K562 (cell line): ENCODE measurements around the gene CHMP3. TPM values are rescaled to one million over a fixed set of nuclear protein-coding genes. Genes with fewer than 3 reads are reported as not detected.

Source experiments
- ATAC-seq: fragments of 200-7000 bp; cut with Tn5 transposase; 3 replicates; pipeline ENCODE4 v1.9.1; 2020; ENCODE audit warnings: moderate library complexity
- BruUV-seq: library from RNA; stranded (reverse); fragments of 400-500 nt; replicated peaks from 2 replicates; lab custom pipeline; 2021; lab: Mats Ljungman, UMichigan
- CTCF ChIA-PET: fragments of 300-600 bp; formaldehyde crosslinking; extraction: SDS; loops from one replicate; lab custom pipeline; 2021; ENCODE audit warnings: low intra/inter-chr PET ratio; lab: Yijun Ruan, JAX
- POLR2A ChIA-PET: fragments of 300-600, 350-650 bp; sonication (Branson Sonifier 250); formaldehyde crosslinking; extraction: SDS; loops from one replicate; lab custom pipeline; 2021; ENCODE audit warnings: antibody characterized with exemption, inconsistent platforms; lab: Yijun Ruan, JAX
- DNase-seq, 4 experiments: peaks; one replicate each; pipeline versions ENCODE4 v3.0.0 to v3.0.0-alpha.2; 2011 to 2018; ENCODE audit warnings: low spot score in 3 of 4, mixed read lengths in 3 of 4; ENCODE audit errors: extremely low read depth in 1 of 4
- FAIRE-seq: peaks from 2 replicates; lab custom pipeline; 2011; peaks lifted over from hg19 to GRCh38; lab: Jason Lieb, UNC
- H2AFZ ChIP-seq: 2 replicates; pipeline ENCODE4 v1.6.0; 2011; ENCODE audit warnings: low read depth, low read length, control low read depth, inconsistent platforms
- H3K27ac ChIP-seq: fragments of 200-600 bp; 3 replicates; pipeline ENCODE4 v1.8.0; 2011; ENCODE audit warnings: low read depth, mild to moderate bottlenecking, control low read depth, inconsistent platforms, low read length, moderate library complexity, mixed read lengths; ENCODE audit errors: extremely low read depth
- H3K27me3 ChIP-seq, 2 experiments: fragments of 300-600 bp in 1 of 2; 2 replicates in 1 of 2; 3 replicates in 1 of 2; pipeline versions ENCODE4 v1.6.0 to v1.8.0; 2011; ENCODE audit warnings: inconsistent platforms in 2 of 2, low read length in 2 of 2, mild to moderate bottlenecking in 1 of 2, mixed read lengths in 1 of 2, moderate library complexity in 1 of 2; ENCODE audit not compliant: control insufficient read depth in 2 of 2, insufficient read depth in 2 of 2
- H3K36me3 ChIP-seq: fragments of 300-600 bp; 3 replicates; pipeline ENCODE4 v1.8.0; 2011; ENCODE audit warnings: mild to moderate bottlenecking, low read length, inconsistent platforms; ENCODE audit not compliant: control insufficient read depth, insufficient read depth
- H3K4me1 ChIP-seq, 2 experiments: fragments of 200-600 bp in 1 of 2; replicated peaks in 1 of 2; 2 replicates in 1 of 2; 3 replicates in 1 of 2; pipeline versions ENCODE4 v1.5.1 to v1.8.0; 2011; ENCODE audit warnings: inconsistent platforms in 2 of 2, low read length in 2 of 2, mild to moderate bottlenecking in 1 of 2, mixed read lengths in 1 of 2, moderate library complexity in 1 of 2; ENCODE audit not compliant: control insufficient read depth in 2 of 2, insufficient read depth in 2 of 2
- H3K4me2 ChIP-seq: 2 replicates; pipeline ENCODE4 v1.6.1; 2011; ENCODE audit warnings: low read length, control low read depth, inconsistent platforms, mixed read lengths; ENCODE audit not compliant: insufficient read depth
- H3K4me3 ChIP-seq: fragments of 200-600 bp; sonication (generic), shearing (Covaris generic); 2 replicates; pipeline ENCODE4 v1.5.1; 2016; ENCODE audit warnings: control low read depth, inconsistent platforms
- H3K79me2 ChIP-seq: fragments of 200-600 bp; 3 replicates; pipeline ENCODE4 v1.8.0; 2011; ENCODE audit warnings: low read length, inconsistent platforms; ENCODE audit not compliant: control insufficient read depth, insufficient read depth
- H3K9ac ChIP-seq, 2 experiments: 2 replicates each; pipeline versions ENCODE4 v1.6.0 to v1.6.1; 2011; ENCODE audit warnings: low read depth in 2 of 2, low read length in 2 of 2, control low read depth in 1 of 2, inconsistent platforms in 1 of 2, mild to moderate bottlenecking in 1 of 2, mixed read lengths in 1 of 2; ENCODE audit not compliant: insufficient read depth in 1 of 2
- H3K9me1 ChIP-seq: one replicate; pipeline ENCODE4 v1.6.0; 2011; ENCODE audit warnings: inconsistent platforms, mild to moderate bottlenecking, low read length, moderate library complexity; ENCODE audit not compliant: control insufficient read depth, insufficient read depth
- H3K9me3 ChIP-seq: replicated peaks from 2 replicates; pipeline ENCODE4 v1.5.1; 2011; ENCODE audit warnings: low read depth, low read length, inconsistent platforms; ENCODE audit not compliant: control insufficient read depth, insufficient read depth
- H4K20me1 ChIP-seq: replicated peaks from 2 replicates; pipeline ENCODE4 v1.6.1; 2011; ENCODE audit warnings: low read length, inconsistent platforms, mixed read lengths; ENCODE audit not compliant: control insufficient read depth, insufficient read depth
- ARID2 ChIP-seq: fragments of 450-650 bp; IDR thresholded peaks from 2 replicates; pipeline ENCODE4 v1.6.1; 2017; ENCODE audit warnings: antibody characterized with exemption, mild to moderate bottlenecking
- BMI1 ChIP-seq: fragments of 150-350 bp; IDR thresholded peaks from 2 replicates; pipeline ENCODE4 v1.6.1; 2014; ENCODE audit warnings: low read length
- HIVEP1 ChIP-seq: fragments of 250-450 bp; sonication (Bioruptor Pico); IDR thresholded peaks from 2 replicates; pipeline ENCODE4 v1.4.0; 2020; ENCODE audit warnings: mild to moderate bottlenecking
- HNRNPUL1 ChIP-seq: fragments of 200-400 bp; formaldehyde crosslinking; IDR thresholded peaks from 2 replicates; pipeline ENCODE4 v1.6.1; 2017; ENCODE audit warnings: low read length
- HOMEZ ChIP-seq: fragments of 250-450 bp; sonication (Bioruptor Pico); IDR thresholded peaks from 2 replicates; pipeline ENCODE4 v1.4.0; 2020; ENCODE audit warnings: mild to moderate bottlenecking, moderate library complexity
- HSF4 ChIP-seq: fragments of 250-450 bp; sonication (Bioruptor Pico); IDR thresholded peaks from 2 replicates; pipeline ENCODE4 v2.1.2; 2022; ENCODE audit warnings: mild to moderate bottlenecking, moderate library complexity, borderline replicate concordance
- KLF1 ChIP-seq: fragments of 450-650 bp; IDR thresholded peaks from 2 replicates; pipeline ENCODE4 v1.6.1; 2016; ENCODE audit warnings: missing genetic modification characterization, missing compliant biosample characterization
- MAFF ChIP-seq: IDR thresholded peaks from 2 replicates; pipeline ENCODE4 v1.6.1; 2012; ENCODE audit warnings: low read length, improper control_type of control experiment
- MAFG ChIP-seq: fragments of 450-650 bp; conservative IDR thresholded peaks from 2 replicates; pipeline ENCODE4 v1.6.1; 2016; ENCODE audit warnings: missing genetic modification characterization, missing compliant biosample characterization
- MEF2D ChIP-seq: conservative IDR thresholded peaks from 2 replicates; pipeline ENCODE4 v1.6.1; 2016; ENCODE audit warnings: low read depth, missing genetic modification characterization, missing compliant biosample characterization
- RBM17 ChIP-seq: fragments of 200-400 bp; formaldehyde crosslinking; IDR thresholded peaks from 2 replicates; pipeline ENCODE4 v1.6.1; 2017; ENCODE audit warnings: low read depth, mild to moderate bottlenecking, low read length, borderline replicate concordance
- RFX7 ChIP-seq: fragments of 250-450 bp; sonication (Bioruptor Pico); IDR thresholded peaks from 2 replicates; pipeline ENCODE4 v1.5.1; 2021; ENCODE audit warnings: mild to moderate bottlenecking
- TCF15 ChIP-seq: fragments of 250-450 bp; sonication (Bioruptor Pico); IDR thresholded peaks from 2 replicates; pipeline ENCODE4 v1.8.0; 2022; ENCODE audit warnings: moderate library complexity, mild to moderate bottlenecking, inconsistent platforms
- YBX1 ChIP-seq: fragments of 450-650 bp; IDR thresholded peaks from 2 replicates; pipeline ENCODE4 v1.7.1; 2016; ENCODE audit warnings: mild to moderate bottlenecking
- ZBED1 ChIP-seq: IDR thresholded peaks from 2 replicates; pipeline ENCODE4 v1.6.1; 2014
- ZNF717 ChIP-seq: fragments of 250-450 bp; sonication (Bioruptor Pico); IDR thresholded peaks from 2 replicates; pipeline ENCODE4 v1.5.0; 2021
- WGBS: fragments of 100-300 bp; shearing (Covaris generic); methylation state at CpG from one replicate; pipeline ENCODE4 v1.1.6; 2016; ENCODE audit warnings: low coverage, mixed read lengths; ENCODE audit not compliant: insufficient coverage; ENCODE audit errors: missing lambda C conversion rate; 5-methylcytosine and 5-hydroxymethylcytosine counted together
- in situ Hi-C: fragments of 300-500 bp; cut with MboI; formaldehyde crosslinking; loops from 4 replicates; pipeline ENCODE4 v1.15.0; 2018; ENCODE audit warnings: inconsistent platforms, mixed read lengths
- intact Hi-C: fragments of 100-400 bp; cut with micrococcal nuclease; formaldehyde crosslinking; loops from 2 replicates; pipeline ENCODE4 v1.14.2; 2022
- polyA plus RNA-seq, 8 experiments: library from polyadenylated mRNA; depleted of rRNA in 4 of 8; stranded (reverse) in 5 of 8; unstranded in 3 of 8; fragments of >200 nt; fragmentation: Nextera tagmentation in 2 of 8; fragmentation: Illumina TruSeq in 1 of 8; extraction: Ambion mirVana in 2 of 8; extraction: Trizol in 1 of 8; gene quantifications; 2 replicates each; pipeline versions ENCODE4 v1.2.1 to v1.2.3, GENCODE V29; 2011 to 2014; ENCODE audit warnings: inconsistent platforms in 1 of 8, missing spikeins in 1 of 8
- total RNA-seq, 7 experiments: library from RNA; depleted of rRNA in 6 of 7; stranded (reverse); fragments of >200 nt in 6 of 7; fragmentation: Illumina TruSeq in 2 of 7; extraction: Trizol in 2 of 7; gene quantifications; 2 replicates each; pipeline versions ENCODE4 v1.2.1 to v1.2.3, GENCODE V29; 2011 to 2021; ENCODE audit warnings: low replicate concordance in 1 of 7
- TF ChIP-seq, protein P1 (sequence below): fragments of 250-450 bp; sonication (Bioruptor Pico); IDR thresholded peaks from 2 replicates; pipeline ENCODE4 v1.8.0; 2021; ENCODE audit warnings: borderline replicate concordance, mild to moderate bottlenecking, moderate library complexity; ENCODE audit not compliant: poor library complexity, severe bottlenecking

CHMP3 gene
- total and polyA plus RNA-seq, 9 of the 15 experiments (the other 6 are each of a cell fraction or from before 2014, with no cell fraction given): 20.6 to 52.5 (median 31.7) TPM

DNA sequence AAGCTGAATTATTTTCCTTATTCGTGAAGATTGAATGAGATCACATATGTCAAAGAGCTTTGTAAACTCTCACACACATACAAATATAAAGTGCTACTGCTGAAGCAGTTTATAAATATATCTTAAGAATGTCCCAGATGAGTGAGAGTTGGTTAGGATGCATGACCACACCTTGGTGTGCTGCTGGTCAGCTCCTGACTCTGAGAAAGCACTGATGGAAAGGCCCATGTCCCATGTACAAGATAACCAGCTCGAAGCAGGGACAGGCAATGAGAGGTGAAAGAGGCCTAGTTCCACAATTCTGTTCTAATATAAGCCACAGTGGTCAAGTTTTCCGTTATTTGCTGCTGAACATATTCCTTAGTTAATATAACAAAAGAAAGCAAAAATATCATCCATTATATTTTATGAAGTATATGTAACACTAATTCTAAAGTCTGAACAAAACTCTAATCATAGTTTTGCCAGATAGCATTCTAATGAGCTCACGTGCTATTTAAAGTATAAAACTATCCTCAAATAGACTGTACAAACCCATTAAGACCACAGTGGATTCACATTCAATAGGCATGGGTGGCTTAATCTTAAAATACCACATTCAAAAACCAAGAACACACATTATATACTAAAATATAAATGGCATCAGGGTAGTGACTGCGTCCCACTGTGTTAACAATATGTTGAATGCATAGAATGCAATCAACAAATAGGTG lies 49.1 kb downstream of the CHMP3 start:
- ChIA-PET POLR2A (no interaction called here), CTCF (no interaction called here)
- no peak for DNase-seq
- Histone ChIP-seq H4K20me1 (no peaks in the 10 kb centered on the region; the same call in 1 of the 2 replicates), H3K9ac (no peak overlapping the region), H3K9me3 (no peaks in the 10 kb centered on the region), H3K79me2 (no peaks in the 10 kb centered on the region), H3K27ac (no peak overlapping the region), H3K9me1 (no peaks in the 10 kb centered on the region), H3K27me3 (no peaks in the 10 kb centered on the region), H2AFZ (no peak overlapping the region), H3K36me3 (peaks cover 6% of the 10 kb centered on the region; the same call in 2 of the 3 replicates), H3K4me1 (no peaks in the 10 kb centered on the region), H3K4me2 (no peak overlapping the region), H3K4me3 (no peak overlapping the region)
- FAIRE-seq: no peak
- no peak for ATAC-seq
- no TSS peak for BruUV-seq
- 65% methylated on average over 5 of the region's 5 CpGs for WGBS
- TF ChIP-seq MAFG (tag) (no peak), RBM17 (no peak), MEF2D (tag) (no peak), HIVEP1 (CRISPR knock-in tag) (no peak), KLF1 (tag) (no peak), HOMEZ (CRISPR knock-in tag) (no peak), MAFF (no peak), ZNF717 (CRISPR knock-in tag) (no peak), HSF4 (CRISPR knock-in tag) (no peak), HNRNPUL1 (no peak), TCF15 (no peak), RFX7 (CRISPR knock-in tag) (no peak), YBX1 (no peak), ARID2 (no peak), ZBED1 (no peak), BMI1 (no peak)
- TF ChIP-seq, protein P1, sequence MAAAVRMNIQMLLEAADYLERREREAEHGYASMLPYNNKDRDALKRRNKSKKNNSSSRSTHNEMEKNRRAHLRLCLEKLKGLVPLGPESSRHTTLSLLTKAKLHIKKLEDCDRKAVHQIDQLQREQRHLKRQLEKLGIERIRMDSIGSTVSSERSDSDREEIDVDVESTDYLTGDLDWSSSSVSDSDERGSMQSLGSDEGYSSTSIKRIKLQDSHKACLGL: no peak
- intact Hi-C loops: no loop called here
- in situ Hi-C loops: no loop called here
